KBM-7 (cell line): Measurements from ENCODE around the gene CACNA2D1.

Experiments
- DNase-seq: peaks from one replicate; pipeline ENCODE4 v3.0.0-alpha.2; 2015
- in situ Hi-C: fragments of 300-500 bp; cut with MboI; formaldehyde crosslinking; loops from 2 replicates; pipeline ENCODE4 v1.14.3; 2020; ENCODE audit warnings: low sequenced_read_pairs, low pct_unique_long_range_greater_than_20kb, mixed read lengths

The CACNA2D1 gene

DNA sequence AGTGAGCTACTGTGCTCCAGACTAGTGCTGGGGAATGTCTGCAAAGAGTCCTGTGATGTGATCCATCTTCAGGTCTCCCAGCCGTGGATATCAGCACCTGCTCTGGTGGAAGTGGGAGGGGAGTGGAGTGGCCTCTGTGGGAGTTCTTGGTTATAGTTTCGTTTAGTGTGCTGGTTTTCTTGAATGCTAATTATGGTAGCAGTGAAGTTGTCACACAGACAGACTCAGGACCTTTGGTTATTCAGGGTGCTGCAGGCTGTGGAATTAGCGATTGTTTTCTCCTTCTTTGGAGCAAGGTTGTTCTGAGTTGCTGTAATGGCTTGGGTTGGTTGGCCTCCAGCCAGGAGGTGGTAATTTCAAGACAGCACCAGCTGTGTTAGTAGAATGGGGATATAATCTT lies 541.0 kb downstream of the CACNA2D1 start:
- in situ Hi-C loops, result no loop called here
- no peak for DNase-seq
